HG03460 (cell line): ENCODE data around the gene TULP4.
"Not testable (repeated sequence)": the region's sequence is repeated elsewhere in the genome, so short reads cannot be mapped to it uniquely, and the experiment has no call there.

Experiments used
- ATAC-seq: cut with Tn5 transposase; IDR thresholded peaks from one replicate; pipeline ENCODE4 v1.9.1; 2021; ENCODE audit not compliant: unreplicated experiment

The TULP4 gene

GRCh38 chr6:158464483-158464882, 152.2 kb downstream of the TULP4 start:
- no peak for ATAC-seq

- no peak for ATAC-seq
Measured at GRCh38 chr6:158465257-158465656, 153.0 kb downstream of the TULP4 start.

GRCh38 chr6:158465747-158466146, 153.5 kb downstream of the TULP4 start:
- ATAC-seq, result no peak

- no peak for ATAC-seq
Measured at GRCh38 chr6:158467923-158468322, 155.7 kb downstream of the TULP4 start.

GRCh38 chr6:158468666-158469065, 156.4 kb downstream of the TULP4 start:
- ATAC-seq, result no peak

- ATAC-seq, result not testable (repeated sequence)
Measured at GRCh38 chr6:158470023-158470422, 157.8 kb downstream of the TULP4 start.

GRCh38 chr6:158471339-158471738, 159.1 kb downstream of the TULP4 start:
- ATAC-seq, result no peak

- ATAC-seq, result no peak
Measured at GRCh38 chr6:158472447-158472846, 160.2 kb downstream of the TULP4 start.

- peak; percentile 3 for ATAC-seq
Measured at GRCh38 chr6:158474961-158475343, 162.7 kb downstream of the TULP4 start.

GRCh38 chr6:158475344-158476302, 163.4 kb downstream of the TULP4 start:
- ATAC-seq, result peak; percentile 81

- peak; percentile 9 for ATAC-seq
Measured at GRCh38 chr6:158476389-158476788, 164.1 kb downstream of the TULP4 start.

- ATAC-seq, result not testable (repeated sequence)
Measured at GRCh38 chr6:158477722-158478121, 165.5 kb downstream of the TULP4 start.

GRCh38 chr6:158480989-158481388, 168.7 kb downstream of the TULP4 start:
- no peak for ATAC-seq

- no peak for ATAC-seq
Measured at GRCh38 chr6:158481690-158482473, 169.6 kb downstream of the TULP4 start.

- no peak for ATAC-seq
Measured at GRCh38 chr6:158485431-158485830, 173.2 kb downstream of the TULP4 start.

- no peak for ATAC-seq
Measured at GRCh38 chr6:158487495-158487894, 175.2 kb downstream of the TULP4 start.

GRCh38 chr6:158488065-158488464, 175.8 kb downstream of the TULP4 start:
- ATAC-seq, result no peak

- no peak for ATAC-seq
Measured at GRCh38 chr6:158489441-158489840, 177.2 kb downstream of the TULP4 start.

- no peak for ATAC-seq
Measured at GRCh38 chr6:158492881-158493280, 180.6 kb downstream of the TULP4 start.

- no peak for ATAC-seq
Measured at GRCh38 chr6:158496700-158497099, 184.4 kb downstream of the TULP4 start.

GRCh38 chr6:158497620-158498019, 185.4 kb downstream of the TULP4 start:
- no peak for ATAC-seq

- no peak for ATAC-seq
Measured at GRCh38 chr6:158498362-158498761, 186.1 kb downstream of the TULP4 start.
